Activated naive CD8-positive, alpha-beta T cell treated with anti-CD3 and anti-CD28 coated beads, Interleukin-2, amount 50 U/mL, for 24 hours (primary cell): ENCODE measurements around the gene MYOZ3.

Source experiments
- ATAC-seq: fragments of 150-1000 bp; cut with Tn5 transposase; one replicate; pipeline ENCODE4 v1.10.0; 2021
- DNase-seq: peaks from one replicate; pipeline ENCODE4 v3.0.0; 2021
- H3K27ac Mint-ChIP-seq: one replicate; pipeline ENCODE4 v1.8.0; 2021; ENCODE audit warnings: mild to moderate bottlenecking, mixed read lengths
- H3K27me3 Mint-ChIP-seq: one replicate; pipeline ENCODE4 v1.8.0; 2021; ENCODE audit warnings: mixed read lengths
- H3K36me3 Mint-ChIP-seq: one replicate; pipeline ENCODE4 v1.8.0; 2021; ENCODE audit warnings: low read depth, mixed read lengths
- H3K4me1 Mint-ChIP-seq: one replicate; pipeline ENCODE4 v1.8.0; 2021; ENCODE audit warnings: mixed read lengths
- H3K4me3 Mint-ChIP-seq: one replicate; pipeline ENCODE4 v1.8.0; 2021; ENCODE audit warnings: mild to moderate bottlenecking, moderate library complexity, mixed read lengths
- H3K9me3 Mint-ChIP-seq: one replicate; pipeline ENCODE4 v1.8.0; 2021; ENCODE audit warnings: mixed read lengths

The MYOZ3 gene, protein sequence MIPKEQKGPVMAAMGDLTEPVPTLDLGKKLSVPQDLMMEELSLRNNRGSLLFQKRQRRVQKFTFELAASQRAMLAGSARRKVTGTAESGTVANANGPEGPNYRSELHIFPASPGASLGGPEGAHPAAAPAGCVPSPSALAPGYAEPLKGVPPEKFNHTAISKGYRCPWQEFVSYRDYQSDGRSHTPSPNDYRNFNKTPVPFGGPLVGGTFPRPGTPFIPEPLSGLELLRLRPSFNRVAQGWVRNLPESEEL

DNA sequence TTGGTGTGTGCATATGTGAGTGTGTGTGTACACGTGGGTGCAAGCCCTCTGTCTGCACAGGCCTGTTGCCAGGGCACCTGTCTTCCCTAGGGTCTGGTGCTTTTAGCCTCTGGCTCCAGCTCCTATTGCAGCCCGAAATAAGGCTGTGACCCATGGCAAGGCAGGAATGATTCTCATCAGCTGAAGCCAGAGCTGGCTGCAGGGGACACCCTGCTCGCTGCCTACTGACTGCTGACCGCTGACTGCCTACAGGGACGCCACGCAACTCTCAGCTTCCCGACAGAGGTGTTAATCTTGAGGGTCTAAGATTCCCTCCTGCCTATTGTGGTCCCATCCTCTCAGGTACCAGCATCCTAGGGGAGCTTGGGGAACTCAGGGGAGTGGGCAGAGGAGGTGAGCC lies at the start of gene MYOZ3:
TSS of gene MYOZ3 (plus strand) at position 166 of the 400 bp plus-strand sequence. CDS start 1,691 bp downstream, outside the sequence.
- Mint-ChIP-seq H3K27ac (no peak within 1 kb of the TSS), H3K4me3 (no peak within 1 kb of the TSS), H3K9me3 (no peaks in the 10 kb centered on the region), H3K36me3 (no peaks in the 10 kb centered on the region), H3K27me3 (peaks cover 7% of the 10 kb centered on the region), H3K4me1 (peaks cover 5% of the 10 kb centered on the region)
- no peak for ATAC-seq
- DNase-seq: no peak

DNA sequence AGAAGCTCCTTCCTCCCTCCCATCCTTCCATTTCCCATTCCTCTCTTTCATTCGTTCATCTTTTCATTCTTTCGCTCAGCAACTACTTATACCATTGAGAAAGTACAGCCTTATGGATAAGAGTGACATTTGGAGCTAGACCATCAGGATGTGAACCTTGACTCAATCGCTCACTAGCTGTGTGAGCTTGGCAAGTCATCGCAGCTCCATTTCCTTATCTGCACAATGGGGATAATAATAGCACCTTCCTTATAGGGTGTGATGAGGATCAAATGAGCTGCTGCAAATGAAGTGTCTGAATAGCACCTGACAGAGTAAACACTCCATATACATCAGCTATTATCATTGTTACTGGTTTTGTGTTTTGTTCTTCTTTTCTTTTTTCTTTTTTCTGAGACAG lies 48.6 kb upstream of the MYOZ3 start:
- no peak for ATAC-seq
- H3K4me1 Mint-ChIP-seq: no peaks in the 10 kb centered on the region
- DNase-seq: no peak
- H3K27ac Mint-ChIP-seq: no peak overlapping the region
- H3K27me3 Mint-ChIP-seq: peaks cover 6% of the 10 kb centered on the region
- no peaks in the 10 kb centered on the region for H3K36me3 Mint-ChIP-seq
- no peaks in the 10 kb centered on the region for H3K9me3 Mint-ChIP-seq
- no peak overlapping the region for H3K4me3 Mint-ChIP-seq

DNA sequence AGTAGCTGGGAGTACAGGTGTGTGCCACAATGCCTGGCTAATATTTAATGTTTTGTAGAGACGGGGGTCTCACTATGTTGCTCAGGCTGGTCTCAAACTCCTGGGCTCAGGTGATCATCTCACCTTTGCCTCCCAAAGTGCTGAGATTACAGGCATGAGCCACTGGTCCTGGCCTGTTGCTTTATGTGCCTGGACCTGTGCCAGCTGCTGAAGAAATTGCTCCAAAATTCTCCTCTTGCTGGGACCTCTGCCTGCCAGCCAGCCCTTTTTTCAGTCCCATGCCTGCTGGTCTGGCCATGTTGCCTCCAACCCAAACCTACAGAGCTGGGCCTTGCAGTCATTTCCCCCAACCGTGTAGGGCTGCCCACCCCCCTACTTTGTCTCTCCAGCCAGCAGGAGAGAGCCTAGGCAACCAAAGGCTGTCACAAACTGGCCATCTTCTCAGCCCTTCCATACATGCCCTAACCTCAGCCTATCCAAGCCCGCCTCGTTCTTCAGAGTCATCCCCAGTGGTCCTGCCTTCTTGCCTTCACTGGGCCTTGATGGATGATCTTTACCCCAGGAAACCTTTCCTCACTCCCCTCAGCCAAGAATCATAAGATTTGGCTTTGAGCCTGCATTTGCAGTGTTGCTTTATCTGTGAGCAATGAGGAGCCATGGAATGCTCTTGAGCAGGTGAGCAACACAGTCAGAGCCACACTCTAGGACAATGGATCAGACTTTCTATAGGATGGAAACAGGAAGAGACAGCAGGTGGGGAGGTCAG lies 48.0 kb upstream of the MYOZ3 start:
- H3K9me3 Mint-ChIP-seq: no peaks in the 10 kb centered on the region
- no peak overlapping the region for H3K27ac Mint-ChIP-seq
- no peaks in the 10 kb centered on the region for H3K4me1 Mint-ChIP-seq
- peaks cover 6% of the 10 kb centered on the region for H3K27me3 Mint-ChIP-seq
- DNase-seq: no peak
- ATAC-seq: no peak
- H3K4me3 Mint-ChIP-seq: no peak overlapping the region
- H3K36me3 Mint-ChIP-seq: no peaks in the 10 kb centered on the region

DNA sequence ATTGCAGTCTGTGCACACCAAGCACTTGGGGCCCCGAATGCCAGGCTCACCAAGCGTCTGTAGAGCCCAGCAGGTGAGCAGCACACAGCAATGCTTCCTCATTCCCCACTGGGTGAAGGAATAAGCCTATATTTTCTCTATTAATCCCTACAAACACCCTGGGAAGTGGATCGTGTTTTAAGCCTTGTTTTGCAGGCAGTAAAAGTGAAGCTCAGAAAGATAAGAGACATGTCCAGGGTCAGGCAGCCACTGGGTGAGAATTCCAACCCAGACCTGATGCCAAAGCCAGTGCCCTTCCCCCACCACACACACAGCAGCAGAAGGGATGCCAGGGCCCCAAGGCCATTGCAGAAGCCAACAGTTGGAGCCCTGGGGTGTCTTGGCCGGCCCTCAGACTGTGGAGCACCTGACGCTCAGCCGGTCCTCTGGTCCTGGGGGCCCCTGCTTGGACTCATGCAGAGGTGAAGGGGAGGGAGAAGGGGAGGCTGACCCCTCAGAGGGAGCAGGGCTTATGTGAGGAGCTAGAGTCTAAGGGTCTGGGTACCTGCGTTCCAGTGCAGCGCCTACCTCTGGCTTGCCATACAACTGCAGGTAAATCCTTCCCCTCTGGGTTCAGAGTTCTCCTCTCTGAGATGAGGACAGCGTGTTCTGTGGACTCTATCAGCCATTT lies 46.9 kb upstream of the MYOZ3 start:
- no peak for ATAC-seq
- Mint-ChIP-seq H3K27ac (no peak overlapping the region), H3K27me3 (peaks cover 6% of the 10 kb centered on the region), H3K4me1 (no peaks in the 10 kb centered on the region), H3K36me3 (no peaks in the 10 kb centered on the region), H3K4me3 (no peak overlapping the region), H3K9me3 (no peaks in the 10 kb centered on the region)
- DNase-seq: no peak

DNA sequence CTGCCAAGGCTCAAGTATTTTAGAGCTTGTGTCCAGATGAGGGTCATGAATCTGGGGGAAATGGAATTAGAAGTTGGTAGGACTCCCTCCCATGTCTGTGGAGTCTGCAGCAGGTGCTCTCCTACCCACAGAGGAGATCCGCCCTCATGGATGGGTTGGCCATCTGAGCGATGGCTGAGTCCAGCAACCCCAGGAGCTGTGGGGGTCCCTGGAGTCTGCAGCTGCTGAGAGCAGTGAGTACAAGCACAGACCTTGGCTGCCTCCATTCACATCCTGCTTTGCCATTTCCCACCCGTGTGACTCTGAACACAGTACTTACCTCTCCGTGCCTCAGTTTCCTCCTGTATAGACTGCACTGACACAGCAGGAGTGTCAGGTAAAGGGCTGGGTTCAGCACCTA lies 46.4 kb upstream of the MYOZ3 start:
- no peaks in the 10 kb centered on the region for H3K4me1 Mint-ChIP-seq
- H3K36me3 Mint-ChIP-seq: no peaks in the 10 kb centered on the region
- no peak for ATAC-seq
- no peak for DNase-seq
- H3K9me3 Mint-ChIP-seq: no peaks in the 10 kb centered on the region
- peaks cover 6% of the 10 kb centered on the region for H3K27me3 Mint-ChIP-seq
- no peak overlapping the region for H3K27ac Mint-ChIP-seq
- no peak overlapping the region for H3K4me3 Mint-ChIP-seq

DNA sequence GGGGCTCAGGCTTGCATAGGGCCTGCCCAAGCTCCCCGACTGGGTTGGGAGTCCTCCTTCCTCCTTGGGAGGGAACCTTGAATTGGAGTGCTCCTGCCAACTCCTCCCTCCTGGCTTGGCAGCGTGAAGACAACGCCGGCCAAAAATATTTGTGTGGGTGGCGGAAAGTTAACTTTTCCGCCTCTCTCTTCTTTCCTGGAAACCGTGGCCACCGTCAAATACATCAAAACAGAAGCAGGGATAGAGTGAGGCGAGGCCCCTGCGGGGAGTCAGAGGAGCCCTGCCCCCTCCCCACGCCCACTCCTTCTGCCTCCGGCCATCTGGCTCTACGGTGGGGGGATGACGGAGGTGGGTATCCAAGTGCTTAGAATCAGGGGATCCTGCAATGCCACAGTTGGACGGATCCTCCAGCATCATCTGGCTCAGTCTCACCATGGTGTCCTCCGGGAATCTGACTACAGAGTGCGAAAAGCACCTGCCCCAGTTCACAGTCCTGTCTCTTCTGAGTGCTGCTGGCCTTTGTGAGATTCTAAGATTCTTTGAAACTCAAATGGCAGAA lies 45.8 kb upstream of the MYOZ3 start:
- no peak overlapping the region for H3K4me3 Mint-ChIP-seq
- H3K36me3 Mint-ChIP-seq: no peaks in the 10 kb centered on the region
- peaks cover 6% of the 10 kb centered on the region for H3K27me3 Mint-ChIP-seq
- DNase-seq (no peak), ATAC-seq (no peak)
- no peaks in the 10 kb centered on the region for H3K9me3 Mint-ChIP-seq
- H3K4me1 Mint-ChIP-seq: no peaks in the 10 kb centered on the region
- H3K27ac Mint-ChIP-seq: no peak overlapping the region

DNA sequence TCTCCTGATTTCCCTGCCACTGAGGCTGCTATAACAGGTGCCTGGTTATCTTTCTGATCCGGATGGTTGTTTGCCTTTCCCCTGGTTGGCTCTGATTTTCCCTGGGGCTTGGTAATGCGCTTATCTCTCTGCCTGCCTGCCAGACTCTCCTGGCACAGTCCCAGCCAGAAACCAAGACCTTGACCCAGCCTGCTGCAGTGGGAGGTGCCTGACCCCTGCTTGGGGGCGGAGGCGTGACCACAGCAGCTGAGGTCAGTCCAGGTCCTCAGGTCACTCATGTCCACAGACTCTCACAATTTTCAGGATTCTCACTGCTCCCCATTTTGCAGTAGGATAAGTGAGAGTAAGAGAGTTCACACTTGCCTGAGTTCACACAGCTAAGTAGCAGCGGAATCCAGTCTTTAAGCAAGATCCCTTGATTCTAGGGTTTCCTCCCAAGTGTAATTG lies 45.0 kb upstream of the MYOZ3 start:
- Mint-ChIP-seq H3K27ac (no peak overlapping the region), H3K36me3 (no peaks in the 10 kb centered on the region), H3K4me3 (no peak overlapping the region), H3K4me1 (no peaks in the 10 kb centered on the region), H3K27me3 (peaks cover 6% of the 10 kb centered on the region), H3K9me3 (no peaks in the 10 kb centered on the region)
- no peak for DNase-seq
- ATAC-seq: no peak

DNA sequence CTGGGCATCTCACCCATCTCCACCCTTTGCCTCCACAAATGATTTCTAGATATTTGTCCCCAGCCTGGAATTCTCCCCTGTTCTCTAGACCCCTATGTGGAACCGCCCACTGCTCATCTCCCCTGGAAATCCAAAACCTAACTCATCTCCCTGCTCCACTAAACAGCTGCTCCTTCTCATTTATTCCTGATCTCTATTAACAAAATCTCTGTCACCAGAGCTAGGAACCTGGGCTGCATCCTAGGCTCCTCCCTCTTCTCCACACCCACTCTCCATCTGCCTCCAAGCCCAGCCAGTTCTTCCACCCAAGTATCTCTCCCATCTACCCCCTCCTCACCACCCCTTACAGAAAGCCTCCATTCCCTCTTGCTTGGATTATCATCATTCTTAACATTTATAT lies 44.5 kb upstream of the MYOZ3 start:
- ATAC-seq (no peak), DNase-seq (no peak)
- no peaks in the 10 kb centered on the region for H3K4me1 Mint-ChIP-seq
- peaks cover 6% of the 10 kb centered on the region for H3K27me3 Mint-ChIP-seq
- no peaks in the 10 kb centered on the region for H3K36me3 Mint-ChIP-seq
- H3K27ac Mint-ChIP-seq: no peak overlapping the region
- no peaks in the 10 kb centered on the region for H3K9me3 Mint-ChIP-seq
- no peak overlapping the region for H3K4me3 Mint-ChIP-seq

DNA sequence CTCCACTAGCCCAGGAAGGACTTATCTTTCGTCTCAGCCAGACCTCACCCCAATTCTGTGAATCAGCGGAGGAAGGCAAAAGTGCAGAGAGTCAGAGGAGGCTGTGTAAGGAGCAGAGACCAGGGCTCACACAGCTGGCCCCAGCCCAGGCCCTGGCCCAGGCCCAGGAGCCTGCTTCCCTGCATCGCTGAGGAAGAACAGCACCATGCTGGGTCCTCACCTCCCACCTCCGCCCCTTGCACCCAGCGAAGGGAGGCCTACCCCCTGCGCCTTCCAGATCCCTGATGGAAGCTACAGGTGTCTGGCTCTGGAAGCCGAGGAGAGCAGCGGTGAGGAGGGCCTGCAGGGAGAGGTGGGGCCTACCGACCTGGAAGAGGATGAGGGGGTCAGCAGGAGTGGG lies 42.9 kb upstream of the MYOZ3 start:
- ATAC-seq (no peak), DNase-seq (no peak)
- H3K4me3 Mint-ChIP-seq: no peak overlapping the region
- H3K9me3 Mint-ChIP-seq: no peaks in the 10 kb centered on the region
- H3K27me3 Mint-ChIP-seq: peaks cover 9% of the 10 kb centered on the region
- H3K27ac Mint-ChIP-seq: no peak overlapping the region
- peaks cover 6% of the 10 kb centered on the region for H3K4me1 Mint-ChIP-seq
- no peaks in the 10 kb centered on the region for H3K36me3 Mint-ChIP-seq

DNA sequence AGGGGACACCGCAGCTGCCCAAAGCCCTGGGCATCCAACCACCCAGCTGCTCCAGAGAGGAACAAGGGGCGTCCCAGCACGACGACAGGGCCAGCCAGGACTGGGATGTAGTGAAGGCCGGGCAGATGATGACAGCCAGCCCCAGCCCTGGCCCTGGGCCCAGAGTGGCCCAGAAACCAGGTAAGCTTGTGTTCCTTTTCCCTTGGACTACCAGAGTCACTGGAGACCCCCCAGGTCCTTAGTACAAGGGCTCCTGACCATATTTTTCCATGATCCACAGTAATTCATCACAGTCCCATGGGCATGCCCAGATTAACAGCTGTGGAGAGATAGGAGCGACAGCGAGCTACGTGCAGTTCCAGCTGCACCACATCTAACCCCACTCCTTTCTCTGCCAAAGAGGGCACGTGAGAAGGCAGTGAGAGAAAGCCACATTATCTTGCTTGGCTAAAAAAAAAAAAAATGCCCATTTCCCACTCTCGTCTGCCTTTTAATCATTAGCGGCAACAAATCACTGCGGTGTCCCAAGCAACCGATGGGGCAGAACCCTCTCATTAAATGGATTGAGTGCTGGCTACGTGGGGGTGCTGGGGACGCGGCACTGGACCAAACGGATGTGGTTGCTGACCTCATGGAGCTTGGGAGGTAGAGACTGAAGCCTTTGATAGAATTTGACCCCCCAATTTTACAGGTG lies 42.3 kb upstream of the MYOZ3 start:
- H3K27me3 Mint-ChIP-seq: peaks cover 11% of the 10 kb centered on the region
- ATAC-seq: no peak
- H3K4me3 Mint-ChIP-seq: no peak overlapping the region
- H3K27ac Mint-ChIP-seq: no peak overlapping the region
- peaks cover 12% of the 10 kb centered on the region for H3K4me1 Mint-ChIP-seq
- H3K36me3 Mint-ChIP-seq: no peaks in the 10 kb centered on the region
- no peak for DNase-seq
- H3K9me3 Mint-ChIP-seq: no peaks in the 10 kb centered on the region

DNA sequence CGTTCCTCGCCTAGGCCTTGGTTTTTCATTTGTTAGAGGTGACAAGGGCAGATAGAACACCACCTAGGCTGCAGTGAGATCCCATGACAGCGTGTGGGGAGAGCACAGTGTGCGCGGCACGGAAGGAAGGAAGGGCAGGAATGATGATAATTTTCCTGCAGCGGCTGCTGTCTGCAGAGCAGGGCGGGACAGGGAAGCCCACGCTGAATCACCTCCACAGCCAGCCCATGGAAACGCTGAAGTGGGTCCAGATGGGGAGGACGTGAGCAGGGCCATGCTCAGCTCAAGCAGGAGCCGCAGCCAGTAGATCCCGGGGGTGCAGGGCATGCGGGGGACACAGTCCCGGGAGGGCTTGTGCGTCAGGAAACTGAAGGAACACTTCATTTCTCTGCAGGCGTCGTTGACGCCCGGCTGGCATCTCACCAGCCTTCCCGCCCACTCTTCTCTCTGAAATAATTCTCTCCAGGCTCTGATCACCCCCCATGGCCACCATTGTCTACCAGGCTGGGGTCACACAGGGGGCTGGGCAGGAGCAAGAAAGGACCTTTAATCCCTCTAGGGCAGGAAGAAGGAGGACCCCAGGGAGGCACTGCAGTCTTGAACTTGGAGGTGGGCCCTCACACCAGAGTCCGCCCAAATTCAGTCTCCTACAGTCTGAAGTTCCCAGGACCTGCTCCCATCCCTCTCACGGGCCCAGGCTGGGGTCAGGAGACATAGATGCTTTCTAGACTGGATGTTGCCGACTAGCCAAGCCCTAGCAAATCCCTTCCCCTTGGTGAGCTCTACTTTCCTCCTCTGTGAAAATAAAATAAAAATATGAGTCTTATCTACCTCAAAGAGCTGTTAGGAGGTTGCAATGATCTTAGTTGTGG lies 41.5 kb upstream of the MYOZ3 start:
- Mint-ChIP-seq H3K27ac (no peak overlapping the region), H3K27me3 (peaks cover 17% of the 10 kb centered on the region), H3K36me3 (no peaks in the 10 kb centered on the region), H3K4me1 (peaks cover 18% of the 10 kb centered on the region), H3K9me3 (no peaks in the 10 kb centered on the region), H3K4me3 (no peak overlapping the region)
- no peak for DNase-seq
- no peak for ATAC-seq

DNA sequence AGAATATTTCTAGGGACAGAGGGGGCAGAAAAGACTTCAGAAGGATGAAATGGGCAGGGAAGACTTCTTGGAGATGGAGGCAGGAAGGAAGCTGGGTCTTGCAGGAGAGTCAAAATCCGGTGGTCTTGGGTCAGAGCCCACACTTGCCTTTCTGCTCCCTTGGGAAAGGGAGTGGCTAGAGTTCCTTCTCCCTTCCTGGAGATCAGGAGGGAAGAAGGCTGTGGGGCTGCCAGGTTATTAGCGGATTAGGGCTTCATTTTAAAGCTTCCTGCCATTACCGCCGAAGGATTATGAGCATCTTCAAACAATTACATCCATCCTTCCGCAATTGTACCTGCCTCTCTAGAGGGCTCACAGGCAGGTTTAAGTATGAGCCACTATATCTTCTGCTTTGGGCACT lies 39.8 kb upstream of the MYOZ3 start:
- H3K9me3 Mint-ChIP-seq: no peaks in the 10 kb centered on the region

DNA sequence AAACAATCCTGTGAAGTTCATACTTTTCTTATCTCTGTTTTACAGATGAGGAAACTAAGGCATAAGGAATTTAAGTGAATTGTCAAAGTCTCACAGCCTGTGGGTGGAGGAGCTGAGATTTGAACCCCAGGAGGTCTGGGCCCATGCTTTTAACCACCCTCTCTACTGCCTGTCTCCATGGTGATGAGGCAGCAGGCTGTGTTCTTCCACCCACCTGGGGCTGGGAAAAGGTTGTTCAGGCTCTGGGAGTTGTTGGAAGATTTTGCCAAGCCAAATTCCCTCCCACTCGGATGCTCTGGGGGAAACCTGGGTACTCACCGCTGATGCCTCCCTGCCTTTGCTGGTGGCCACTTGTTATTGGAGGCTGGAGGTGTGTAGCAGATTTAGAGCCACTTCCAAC lies 38.9 kb upstream of the MYOZ3 start:
- DNase-seq: no peak
- H3K4me1 Mint-ChIP-seq: peaks cover 26% of the 10 kb centered on the region

More for the DNA sequence above, 39.8 kb upstream of the MYOZ3 start:
- H3K27me3 Mint-ChIP-seq: peaks cover 21% of the 10 kb centered on the region
- H3K36me3 Mint-ChIP-seq: no peaks in the 10 kb centered on the region
- H3K4me3 Mint-ChIP-seq: no peak overlapping the region
- DNase-seq (no peak), ATAC-seq (no peak)
- H3K27ac Mint-ChIP-seq: no peak overlapping the region
- H3K4me1 Mint-ChIP-seq: peaks cover 24% of the 10 kb centered on the region

More for the DNA sequence above, 38.9 kb upstream of the MYOZ3 start:
- Mint-ChIP-seq H3K36me3 (no peaks in the 10 kb centered on the region), H3K9me3 (no peaks in the 10 kb centered on the region), H3K27ac (no peak overlapping the region), H3K27me3 (peaks cover 21% of the 10 kb centered on the region), H3K4me3 (no peak overlapping the region)
- no peak for ATAC-seq
